ENCODE measurements around the gene LACC1. TPM values are rescaled to one million over a fixed set of nuclear protein-coding genes. Genes with fewer than 3 reads are reported as not detected.

LACC1 gene
- total and polyA plus RNA-seq, 12 donors: 1.8 to 16.5 (median 6.2) TPM

DNA sequence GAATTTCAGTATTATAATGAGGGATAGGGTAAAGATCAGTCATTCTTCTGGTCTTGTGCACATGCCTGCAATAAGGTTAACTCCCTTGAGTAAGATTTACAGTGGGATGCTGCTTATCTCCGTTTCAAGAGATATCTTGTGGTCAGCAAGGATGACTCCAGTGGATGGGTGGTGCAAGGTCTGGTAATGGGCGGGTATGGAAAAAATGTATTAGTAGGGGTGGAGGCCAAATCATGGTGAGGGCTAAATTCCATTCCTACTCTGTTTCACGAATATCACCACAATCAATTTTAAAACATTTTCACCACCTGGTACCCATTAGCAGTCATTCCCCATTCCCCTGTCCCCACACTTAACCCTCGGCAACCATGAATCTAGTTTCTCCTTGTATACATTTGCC lies 40.8 kb upstream of the LACC1 start:
- WGBS, 2 donors: 75 to 76% methylated on average over 4 of the region's 4 CpGs
- Histone ChIP-seq H3K4me3 (no peak overlapping the region), H3K9me3 (peaks cover 0 to 4% (median 0%) of the 10 kb centered on the region in 11 donors), H3K36me3 (no peaks in the 10 kb centered on the region), H3K4me1 (no peaks in the 10 kb centered on the region), H3K27me3 (no peaks in the 10 kb centered on the region), H3K27ac (no peak overlapping the region)
- TF ChIP-seq, protein P1, sequence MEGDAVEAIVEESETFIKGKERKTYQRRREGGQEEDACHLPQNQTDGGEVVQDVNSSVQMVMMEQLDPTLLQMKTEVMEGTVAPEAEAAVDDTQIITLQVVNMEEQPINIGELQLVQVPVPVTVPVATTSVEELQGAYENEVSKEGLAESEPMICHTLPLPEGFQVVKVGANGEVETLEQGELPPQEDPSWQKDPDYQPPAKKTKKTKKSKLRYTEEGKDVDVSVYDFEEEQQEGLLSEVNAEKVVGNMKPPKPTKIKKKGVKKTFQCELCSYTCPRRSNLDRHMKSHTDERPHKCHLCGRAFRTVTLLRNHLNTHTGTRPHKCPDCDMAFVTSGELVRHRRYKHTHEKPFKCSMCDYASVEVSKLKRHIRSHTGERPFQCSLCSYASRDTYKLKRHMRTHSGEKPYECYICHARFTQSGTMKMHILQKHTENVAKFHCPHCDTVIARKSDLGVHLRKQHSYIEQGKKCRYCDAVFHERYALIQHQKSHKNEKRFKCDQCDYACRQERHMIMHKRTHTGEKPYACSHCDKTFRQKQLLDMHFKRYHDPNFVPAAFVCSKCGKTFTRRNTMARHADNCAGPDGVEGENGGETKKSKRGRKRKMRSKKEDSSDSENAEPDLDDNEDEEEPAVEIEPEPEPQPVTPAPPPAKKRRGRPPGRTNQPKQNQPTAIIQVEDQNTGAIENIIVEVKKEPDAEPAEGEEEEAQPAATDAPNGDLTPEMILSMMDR (IDR thresholded peaks at IDR 0.05): no peak
- no peak for ATAC-seq
- DNase-seq: no peak
- intact Hi-C loops (cut with DNase I): no loop called here

DNA sequence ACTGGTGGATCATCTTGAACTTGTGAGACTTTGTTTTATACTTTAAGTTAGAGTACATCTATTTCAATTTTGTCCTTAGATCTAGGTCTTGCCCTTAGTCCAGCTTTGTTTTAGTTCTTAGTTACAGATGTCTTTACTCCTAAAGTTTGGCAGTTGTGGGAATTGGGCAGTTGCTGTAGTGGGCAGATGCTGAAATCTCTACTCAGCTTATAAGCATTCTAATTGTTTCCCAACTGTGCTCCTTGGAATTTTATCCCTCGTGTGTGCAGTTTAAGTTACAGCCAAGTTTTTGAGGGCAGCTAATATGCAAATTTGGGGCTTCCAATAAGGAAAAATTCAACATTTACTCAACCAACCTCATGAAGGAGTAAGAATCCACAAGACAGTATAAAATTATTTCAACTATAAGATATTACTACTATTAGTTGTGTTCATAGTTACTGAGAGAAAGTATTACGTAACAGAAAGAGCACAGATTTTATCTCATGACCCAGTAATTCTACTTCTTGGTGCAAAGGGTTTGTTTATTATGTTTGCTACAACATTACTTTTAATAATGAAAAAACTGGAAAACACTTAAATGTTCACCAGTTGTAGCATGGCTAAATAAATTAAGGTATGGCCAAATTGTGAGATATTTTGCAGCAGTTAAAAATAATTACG lies 33.1 kb upstream of the LACC1 start:
- ATAC-seq (no peak), DNase-seq (no peak)
- no peak overlapping the region for H3K4me3 ChIP-seq
- TF ChIP-seq, protein P1 (IDR thresholded peaks at IDR 0.05): no peak
- peaks cover 0 to 22% (median 17%) of the 10 kb centered on the region in 11 donors for H3K9me3 ChIP-seq
- H3K27me3 ChIP-seq: no peaks in the 10 kb centered on the region
- H3K4me1 ChIP-seq: peaks cover 0 to 21% (median 0%) of the 10 kb centered on the region in 9 donors
- H3K27ac ChIP-seq: no peak overlapping the region
- 85 to 88% methylated on average over 3 of the region's 3 CpGs for WGBS, 2 donors
- peaks cover 0 to 17% (median 0%) of the 10 kb centered on the region in 9 donors for H3K36me3 ChIP-seq
- intact Hi-C loops (cut with DNase I): no loop called here

DNA sequence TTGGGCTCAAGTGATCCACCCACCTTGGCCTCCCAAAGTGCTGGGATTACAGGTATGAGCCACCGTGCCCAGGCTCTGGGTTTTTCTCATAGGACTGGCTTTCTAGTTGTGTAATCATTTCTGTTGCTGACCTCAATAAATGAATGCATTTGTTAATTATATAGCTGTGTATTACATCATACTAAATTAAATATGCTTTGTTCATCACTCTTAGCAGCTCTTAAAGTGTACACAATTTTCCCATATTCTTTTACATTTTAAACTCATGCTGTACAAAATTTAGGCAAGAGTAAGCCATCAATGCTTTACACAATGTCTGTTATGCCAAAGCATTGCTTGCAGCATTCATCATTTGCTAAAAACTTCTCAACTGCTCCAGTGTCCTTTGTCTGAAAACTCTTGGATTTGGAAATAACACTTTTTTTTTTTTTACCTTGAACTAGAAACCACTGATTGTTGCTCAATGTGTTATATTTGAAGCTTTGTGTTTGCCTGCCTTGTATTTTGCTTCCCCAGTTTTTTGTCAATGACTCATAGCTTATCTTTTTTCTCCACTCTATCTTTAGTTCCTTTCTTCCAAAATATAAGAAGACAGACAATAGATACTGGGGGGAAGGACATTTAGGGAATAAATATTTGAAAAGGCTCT lies 31.6 kb upstream of the LACC1 start:
- no peaks in the 10 kb centered on the region for H3K27me3 ChIP-seq
- peak overlapping the region in 1 of 10 donors; percentile 22 for H3K27ac ChIP-seq
- H3K4me3 ChIP-seq: no peak overlapping the region
- H3K4me1 ChIP-seq: peaks cover 0 to 21% (median 0%) of the 10 kb centered on the region in 9 donors
- no peak for DNase-seq
- intact Hi-C loops (cut with DNase I): no loop called here
- no peak for ATAC-seq
- 83 to 85% methylated on average over 1 of the region's 1 CpG for WGBS, 2 donors
- H3K9me3 ChIP-seq: peaks cover 0 to 37% (median 30%) of the 10 kb centered on the region in 11 donors
- H3K36me3 ChIP-seq: peaks cover 0 to 18% (median 0%) of the 10 kb centered on the region in 9 donors
- TF ChIP-seq, protein P1 (IDR thresholded peaks at IDR 0.05): no peak

DNA sequence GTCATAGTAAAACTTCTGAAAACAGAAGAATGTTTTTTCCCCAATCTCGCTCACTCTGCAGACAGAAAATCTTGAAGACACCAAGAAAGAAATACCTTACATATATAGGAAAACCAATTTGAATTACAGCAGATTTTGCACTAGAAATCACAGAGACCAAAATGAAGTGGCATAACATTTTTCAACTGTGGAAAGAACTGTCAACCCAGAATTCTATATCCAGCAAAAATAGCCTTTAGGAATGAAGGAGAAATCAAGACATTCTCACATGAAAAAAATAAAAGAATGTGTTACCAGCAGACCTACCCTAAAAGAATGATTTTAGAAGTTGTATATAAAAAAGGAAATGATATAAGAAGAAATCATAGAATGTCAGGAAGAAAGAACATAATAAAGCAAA lies 28.8 kb upstream of the LACC1 start:
- TF ChIP-seq, protein P1 (IDR thresholded peaks at IDR 0.05): no peak
- peaks cover 0 to 21% (median 0%) of the 10 kb centered on the region in 9 donors for H3K4me1 ChIP-seq
- intact Hi-C loops (cut with DNase I): no loop called here
- no peaks in the 10 kb centered on the region for H3K27me3 ChIP-seq
- H3K4me3 ChIP-seq: no peak overlapping the region
- 96 to 98% methylated on average over 1 of the region's 1 CpG for WGBS, 2 donors
- peaks cover 0 to 65% (median 41%) of the 10 kb centered on the region in 11 donors for H3K9me3 ChIP-seq
- DNase-seq (no peak), ATAC-seq (no peak)
- H3K36me3 ChIP-seq: peaks cover 0 to 18% (median 0%) of the 10 kb centered on the region in 9 donors
- H3K27ac ChIP-seq: no peak overlapping the region
